Measurements from ENCODE around the gene INSIG2.

The INSIG2 gene

GRCh38 chr2:118131771-118132170 is 43.5 kb downstream of the INSIG2 start:
- H3K79me2 ChIP-seq (ENCODE audit: insufficient read depth, low read depth): no peaks in the 10 kb centered on the region
- H4K20me1 ChIP-seq (ENCODE audit: insufficient read depth): no peaks in the 10 kb centered on the region
- H3K27me3 ChIP-seq (ENCODE audit: insufficient read depth, low read depth): no peaks in the 10 kb centered on the region
- H3K36me3 ChIP-seq (ENCODE audit: insufficient read depth): no peaks in the 10 kb centered on the region
- H3K27ac ChIP-seq: no peak overlapping the region
- no peak overlapping the region for H3K9ac ChIP-seq
- no peaks in the 10 kb centered on the region for H3K4me1 ChIP-seq (ENCODE audit: low read depth, poor library complexity, severe bottlenecking)
- no peak overlapping the region for H3K4me2 ChIP-seq
- no peak overlapping the region for H3K4me3 ChIP-seq (IDR thresholded peaks at IDR 0.05; ENCODE audit: insufficient read depth, low read depth, low read length)
- H2AFZ ChIP-seq (ENCODE audit: low read depth): no peak overlapping the region
- TF ChIP-seq, protein P1, sequence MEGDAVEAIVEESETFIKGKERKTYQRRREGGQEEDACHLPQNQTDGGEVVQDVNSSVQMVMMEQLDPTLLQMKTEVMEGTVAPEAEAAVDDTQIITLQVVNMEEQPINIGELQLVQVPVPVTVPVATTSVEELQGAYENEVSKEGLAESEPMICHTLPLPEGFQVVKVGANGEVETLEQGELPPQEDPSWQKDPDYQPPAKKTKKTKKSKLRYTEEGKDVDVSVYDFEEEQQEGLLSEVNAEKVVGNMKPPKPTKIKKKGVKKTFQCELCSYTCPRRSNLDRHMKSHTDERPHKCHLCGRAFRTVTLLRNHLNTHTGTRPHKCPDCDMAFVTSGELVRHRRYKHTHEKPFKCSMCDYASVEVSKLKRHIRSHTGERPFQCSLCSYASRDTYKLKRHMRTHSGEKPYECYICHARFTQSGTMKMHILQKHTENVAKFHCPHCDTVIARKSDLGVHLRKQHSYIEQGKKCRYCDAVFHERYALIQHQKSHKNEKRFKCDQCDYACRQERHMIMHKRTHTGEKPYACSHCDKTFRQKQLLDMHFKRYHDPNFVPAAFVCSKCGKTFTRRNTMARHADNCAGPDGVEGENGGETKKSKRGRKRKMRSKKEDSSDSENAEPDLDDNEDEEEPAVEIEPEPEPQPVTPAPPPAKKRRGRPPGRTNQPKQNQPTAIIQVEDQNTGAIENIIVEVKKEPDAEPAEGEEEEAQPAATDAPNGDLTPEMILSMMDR (conservative IDR thresholded peaks at IDR 0.05; ENCODE audit: low read depth, low read length): no peak

- no peak overlapping the region for H3K4me3 ChIP-seq (IDR thresholded peaks at IDR 0.05; ENCODE audit: insufficient read depth, low read depth, low read length)
- no peak overlapping the region for H3K9ac ChIP-seq
- H3K79me2 ChIP-seq (ENCODE audit: insufficient read depth, low read depth): no peaks in the 10 kb centered on the region
- H3K36me3 ChIP-seq (ENCODE audit: insufficient read depth): no peaks in the 10 kb centered on the region
- H2AFZ ChIP-seq (ENCODE audit: low read depth): no peak overlapping the region
- H3K4me2 ChIP-seq: no peak overlapping the region
- no peaks in the 10 kb centered on the region for H3K27me3 ChIP-seq (ENCODE audit: insufficient read depth, low read depth)
- H3K27ac ChIP-seq: no peak overlapping the region
- H3K4me1 ChIP-seq (ENCODE audit: low read depth, poor library complexity, severe bottlenecking): no peaks in the 10 kb centered on the region
- TF ChIP-seq, protein P1 (conservative IDR thresholded peaks at IDR 0.05; ENCODE audit: low read depth, low read length): no peak
- H4K20me1 ChIP-seq (ENCODE audit: insufficient read depth): no peaks in the 10 kb centered on the region
These were observed 45.6 kb downstream of the INSIG2 start for GRCh38 chr2:118133916-118134315.

GRCh38 chr2:118134650-118135049 is 46.4 kb downstream of the INSIG2 start:
- Histone ChIP-seq H3K4me1 (ENCODE audit: low read depth, poor library complexity, severe bottlenecking) (no peaks in the 10 kb centered on the region), H3K4me2 (no peak overlapping the region), H3K9ac (no peak overlapping the region), H3K27me3 (ENCODE audit: insufficient read depth, low read depth) (no peaks in the 10 kb centered on the region), H3K4me3 (IDR thresholded peaks at IDR 0.05; ENCODE audit: insufficient read depth, low read depth, low read length) (no peak overlapping the region), H2AFZ (ENCODE audit: low read depth) (no peak overlapping the region), H3K36me3 (ENCODE audit: insufficient read depth) (no peaks in the 10 kb centered on the region), H3K79me2 (ENCODE audit: insufficient read depth, low read depth) (no peaks in the 10 kb centered on the region), H4K20me1 (ENCODE audit: insufficient read depth) (no peaks in the 10 kb centered on the region), H3K27ac (no peak overlapping the region)
- TF ChIP-seq, protein P1 (conservative IDR thresholded peaks at IDR 0.05; ENCODE audit: low read depth, low read length): no peak

DNA sequence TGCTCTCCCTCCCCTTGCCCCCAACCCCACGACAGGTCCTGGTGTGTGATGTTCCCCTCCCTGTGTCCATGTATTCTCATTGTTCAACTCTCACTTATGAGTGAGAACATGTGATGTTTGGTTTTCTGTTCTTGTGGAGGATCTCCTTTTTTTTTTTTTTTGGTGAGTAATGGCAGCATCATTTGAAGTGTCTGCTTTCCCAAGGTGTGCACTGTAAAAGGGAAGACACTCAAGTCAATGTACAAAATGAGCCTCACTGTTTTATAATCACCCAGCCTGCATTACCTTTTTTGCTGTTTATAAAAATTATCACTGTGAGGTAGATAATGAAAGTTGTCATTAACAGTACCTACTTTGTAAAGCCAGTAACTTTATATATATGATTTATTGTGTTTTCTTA is 56.9 kb downstream of the INSIG2 start:
- Histone ChIP-seq H2AFZ (ENCODE audit: low read depth) (no peak overlapping the region), H4K20me1 (ENCODE audit: insufficient read depth) (no peaks in the 10 kb centered on the region), H3K36me3 (ENCODE audit: insufficient read depth) (no peaks in the 10 kb centered on the region), H3K9ac (no peak overlapping the region), H3K27ac (no peak overlapping the region), H3K79me2 (ENCODE audit: insufficient read depth, low read depth) (no peaks in the 10 kb centered on the region), H3K27me3 (ENCODE audit: insufficient read depth, low read depth) (no peaks in the 10 kb centered on the region), H3K4me2 (no peak overlapping the region), H3K4me1 (ENCODE audit: low read depth, poor library complexity, severe bottlenecking) (no peaks in the 10 kb centered on the region), H3K4me3 (IDR thresholded peaks at IDR 0.05; ENCODE audit: insufficient read depth, low read depth, low read length) (no peak overlapping the region)
- TF ChIP-seq, protein P1 (conservative IDR thresholded peaks at IDR 0.05; ENCODE audit: low read depth, low read length): no peak
